ENCODE data around the gene NR3C2.

Gene NR3C2

GRCh38 chr4:148435654-148436406 is 6.4 kb downstream of the NR3C2 start:
- no peak for DNase-seq (ENCODE audit: low read depth in 2 of 2)

GRCh38 chr4:148434075-148434773 is 8.0 kb downstream of the NR3C2 start:
- DNase-seq (ENCODE audit: low read depth in 2 of 2) = no peak

GRCh38 chr4:148431401-148431800 is 10.8 kb downstream of the NR3C2 start:
- no peak for DNase-seq (ENCODE audit: low read depth in 2 of 2)

GRCh38 chr4:148430854-148431253 is 11.4 kb downstream of the NR3C2 start:
- DNase-seq (ENCODE audit: low read depth in 2 of 2) = no peak

- DNase-seq (ENCODE audit: low read depth in 2 of 2) = no peak
These were observed 13.0 kb downstream of the NR3C2 start for GRCh38 chr4:148429206-148429605.

- no peak for DNase-seq (ENCODE audit: low read depth in 2 of 2)
These were observed 15.6 kb downstream of the NR3C2 start for GRCh38 chr4:148426643-148427042.

- no peak for DNase-seq (ENCODE audit: low read depth in 2 of 2)
These were observed 16.7 kb downstream of the NR3C2 start for GRCh38 chr4:148425327-148426110.

- DNase-seq (ENCODE audit: low read depth in 2 of 2) = no peak
These were observed 21.8 kb downstream of the NR3C2 start for GRCh38 chr4:148420397-148420796.

- DNase-seq (ENCODE audit: low read depth in 2 of 2) = no peak
These were observed 26.7 kb downstream of the NR3C2 start for GRCh38 chr4:148415500-148415899.

GRCh38 chr4:148412460-148412994 is 29.7 kb downstream of the NR3C2 start:
- DNase-seq (ENCODE audit: low read depth in 2 of 2) = no peak

- no peak for DNase-seq (ENCODE audit: low read depth in 2 of 2)
These were observed 36.9 kb downstream of the NR3C2 start for GRCh38 chr4:148405161-148405893.

GRCh38 chr4:148398988-148399387 is 43.2 kb downstream of the NR3C2 start:
- no peak for DNase-seq (ENCODE audit: low read depth in 2 of 2)

- DNase-seq (ENCODE audit: low read depth in 2 of 2) = no peak
These were observed 44.4 kb downstream of the NR3C2 start for GRCh38 chr4:148397771-148398170.

GRCh38 chr4:148396986-148397673 is 45.1 kb downstream of the NR3C2 start:
- no peak for DNase-seq (ENCODE audit: low read depth in 2 of 2)

GRCh38 chr4:148395771-148396170 is 46.4 kb downstream of the NR3C2 start:
- DNase-seq (ENCODE audit: low read depth in 2 of 2) = no peak

- no peak for DNase-seq (ENCODE audit: low read depth in 2 of 2)
These were observed 51.2 kb downstream of the NR3C2 start for GRCh38 chr4:148391056-148391455.

GRCh38 chr4:148390311-148390710 is 51.9 kb downstream of the NR3C2 start:
- DNase-seq (ENCODE audit: low read depth in 2 of 2) = no peak

- DNase-seq (ENCODE audit: low read depth in 2 of 2) = no peak
These were observed 61.9 kb downstream of the NR3C2 start for GRCh38 chr4:148380291-148380690.

GRCh38 chr4:148376151-148376550 is 66.1 kb downstream of the NR3C2 start:
- DNase-seq (ENCODE audit: low read depth in 2 of 2) = no peak

GRCh38 chr4:148375584-148375983 is 66.6 kb downstream of the NR3C2 start:
- DNase-seq (ENCODE audit: low read depth in 2 of 2) = no peak

GRCh38 chr4:148373093-148373492 is 69.1 kb downstream of the NR3C2 start:
- DNase-seq (ENCODE audit: low read depth in 2 of 2) = no peak

Data from activated CD4-positive, alpha-beta T cell treated with anti-CD3 and anti-CD28 coated beads for 24 hours (primary cell).